ENCODE data around the gene INO80. TPM values are rescaled to one million over a fixed set of nuclear protein-coding genes. Genes with fewer than 3 reads are reported as not detected.
"Not testable (repeated sequence)": the region's sequence is repeated elsewhere in the genome, so short reads cannot be mapped to it uniquely, and the experiment has no call there.

The INO80 gene
- total RNA-seq, 1 experiment from 2014 or later = 33.8 TPM

GRCh38 chr15:41085029-41085428, 31.1 kb downstream of the INO80 start:
- BruUV-seq (replicated peaks) = no TSS peak
- ChIA-PET CTCF (no interaction called here), POLR2A (no interaction called here)
- no peaks in the 10 kb centered on the region for H3K9me3 Mint-ChIP-seq (ENCODE audit: unreplicated experiment)
- no peak overlapping the region for H3K27ac Mint-ChIP-seq (ENCODE audit: low read depth, unreplicated experiment)
- H3K4me3 Mint-ChIP-seq (ENCODE audit: unreplicated experiment) = no peak overlapping the region
- H3K36me3 Mint-ChIP-seq (ENCODE audit: insufficient read depth, unreplicated experiment) = peaks cover 97% of the 10 kb centered on the region
- TF ChIP-seq CTCF (IDR thresholded peaks at IDR 0.05; ENCODE audit: unreplicated experiment) = no peak
- H3K4me1 Mint-ChIP-seq (ENCODE audit: insufficient read depth, unreplicated experiment) = no peaks in the 10 kb centered on the region
- H3K27me3 Mint-ChIP-seq (ENCODE audit: insufficient read depth, unreplicated experiment) = no peaks in the 10 kb centered on the region
- DNase-seq (ENCODE audit: unreplicated experiment) = no peak
- intact Hi-C loops (cut with micrococcal nuclease) = no loop called here

GRCh38 chr15:41080144-41080543, 35.9 kb downstream of the INO80 start:
- H3K27ac Mint-ChIP-seq (ENCODE audit: low read depth, unreplicated experiment) = peak overlapping the region; percentile 53
- H3K27me3 Mint-ChIP-seq (ENCODE audit: insufficient read depth, unreplicated experiment) = no peaks in the 10 kb centered on the region
- peaks cover 93% of the 10 kb centered on the region for H3K36me3 Mint-ChIP-seq (ENCODE audit: insufficient read depth, unreplicated experiment)
- no peak for DNase-seq (ENCODE audit: unreplicated experiment)
- no TSS peak for BruUV-seq (replicated peaks)
- H3K4me1 Mint-ChIP-seq (ENCODE audit: insufficient read depth, unreplicated experiment) = no peaks in the 10 kb centered on the region
- CTCF ChIA-PET = no interaction called here
- intact Hi-C loops (cut with micrococcal nuclease) = no loop called here
- TF ChIP-seq CTCF (IDR thresholded peaks at IDR 0.05; ENCODE audit: unreplicated experiment) = no peak
- H3K4me3 Mint-ChIP-seq (ENCODE audit: unreplicated experiment) = no peak overlapping the region
- no peaks in the 10 kb centered on the region for H3K9me3 Mint-ChIP-seq (ENCODE audit: unreplicated experiment)
- POLR2A ChIA-PET = no interaction called here

- intact Hi-C loops (cut with micrococcal nuclease) = no loop called here
Observed at GRCh38 chr15:41079717-41080116, 36.4 kb downstream of the INO80 start.

GRCh38 chr15:41078879-41079278, 37.2 kb downstream of the INO80 start:
- H3K27me3 Mint-ChIP-seq (ENCODE audit: insufficient read depth, unreplicated experiment); DNase-seq (ENCODE audit: unreplicated experiment); H3K9me3 Mint-ChIP-seq (ENCODE audit: unreplicated experiment); BruUV-seq (replicated peaks); intact Hi-C loops (cut with micrococcal nuclease); H3K4me1 Mint-ChIP-seq (ENCODE audit: insufficient read depth, unreplicated experiment); H3K27ac Mint-ChIP-seq (ENCODE audit: low read depth, unreplicated experiment); H3K4me3 Mint-ChIP-seq (ENCODE audit: unreplicated experiment): not testable (repeated sequence)
- POLR2A ChIA-PET = interaction anchor here (1.0 to 1.1 kb wide), 2 partner anchors 11 to 50 kb away, joined by 4 to 6 read pairs; no protein-coding TSS in a partner anchor
- CTCF ChIA-PET = interaction anchor here (0.6 to 1.5 kb wide), 3 partner anchors 37 to 173 kb away, joined by 3 read pairs; partner anchors contain the start of gene INO80
- peaks cover 93% of the 10 kb centered on the region for H3K36me3 Mint-ChIP-seq (ENCODE audit: insufficient read depth, unreplicated experiment)

More at GRCh38 chr15:41079717-41080116, 36.4 kb downstream of the INO80 start:
- no TSS peak for BruUV-seq (replicated peaks)
- POLR2A ChIA-PET = no interaction called here
- H3K27ac Mint-ChIP-seq (ENCODE audit: low read depth, unreplicated experiment) = peak overlapping the region; percentile 53
- DNase-seq (ENCODE audit: unreplicated experiment) = no peak
- CTCF ChIA-PET = no interaction called here
- no peak for TF ChIP-seq CTCF (IDR thresholded peaks at IDR 0.05; ENCODE audit: unreplicated experiment)
- peaks cover 93% of the 10 kb centered on the region for H3K36me3 Mint-ChIP-seq (ENCODE audit: insufficient read depth, unreplicated experiment)
- H3K27me3 Mint-ChIP-seq (ENCODE audit: insufficient read depth, unreplicated experiment) = no peaks in the 10 kb centered on the region
- H3K4me3 Mint-ChIP-seq (ENCODE audit: unreplicated experiment) = no peak overlapping the region
- H3K4me1 Mint-ChIP-seq (ENCODE audit: insufficient read depth, unreplicated experiment) = no peaks in the 10 kb centered on the region
- no peaks in the 10 kb centered on the region for H3K9me3 Mint-ChIP-seq (ENCODE audit: unreplicated experiment)

- no peaks in the 10 kb centered on the region for H3K9me3 Mint-ChIP-seq (ENCODE audit: unreplicated experiment)
- no peaks in the 10 kb centered on the region for H3K4me1 Mint-ChIP-seq (ENCODE audit: insufficient read depth, unreplicated experiment)
- H3K36me3 Mint-ChIP-seq (ENCODE audit: insufficient read depth, unreplicated experiment) = peaks cover 93% of the 10 kb centered on the region
- H3K27me3 Mint-ChIP-seq (ENCODE audit: insufficient read depth, unreplicated experiment) = no peaks in the 10 kb centered on the region
- ChIA-PET CTCF (interaction anchor here (0.8 to 1.5 kb wide), 3 partner anchors 107 to 175 kb away, joined by 3 to 4 read pairs (median 3); no protein-coding TSS in a partner anchor), POLR2A (interaction anchor here (0.9 to 1.1 kb wide), 3 partner anchors 12 to 49 kb away, joined by 3 to 6 read pairs (median 4); no protein-coding TSS in a partner anchor)
- no peak for DNase-seq (ENCODE audit: unreplicated experiment)
- intact Hi-C loops (cut with micrococcal nuclease) = no loop called here
- no peak overlapping the region for H3K27ac Mint-ChIP-seq (ENCODE audit: low read depth, unreplicated experiment)
- TF ChIP-seq CTCF (IDR thresholded peaks at IDR 0.05; ENCODE audit: unreplicated experiment) = no peak
- no TSS peak for BruUV-seq (replicated peaks)
- H3K4me3 Mint-ChIP-seq (ENCODE audit: unreplicated experiment) = no peak overlapping the region
Observed at GRCh38 chr15:41078125-41078524, 38.0 kb downstream of the INO80 start.

Measured in MCF 10A (cell line).